ENCODE measurements around the gene OTOS.

GRCh38 chr2:240109386-240109785 is 31.1 kb downstream of the OTOS start:
- TF ChIP-seq CTCF (conservative IDR thresholded peaks at IDR 0.05; ENCODE audit: low read length) (no peak), EZH2phosphoT487 (IDR thresholded peaks at IDR 0.05; ENCODE audit: borderline replicate concordance, low read depth, low read length) (no peak)
